ENCODE results near the gene ERGIC1.

ERGIC1 gene

GRCh38 chr5:172823840-172824362 is 10.2 kb upstream of the ERGIC1 start:
- no peak for DNase-seq (ENCODE audit: low read depth in 1 of 2, low spot score in 1 of 2)
- in situ Hi-C loops (cut with HindIII; ENCODE audit: low pct_unique_long_range_greater_than_20kb, low sequenced_read_pairs), result no loop called here
- TF ChIP-seq JUND (IDR thresholded peaks at IDR 0.05; ENCODE audit: low read depth), result no peak

GRCh38 chr5:172825610-172826204 is 8.3 kb upstream of the ERGIC1 start:
- in situ Hi-C loops (cut with HindIII; ENCODE audit: low pct_unique_long_range_greater_than_20kb, low sequenced_read_pairs), result no loop called here
- no peak for TF ChIP-seq JUND (IDR thresholded peaks at IDR 0.05; ENCODE audit: low read depth)
- DNase-seq (ENCODE audit: low read depth in 1 of 2, low spot score in 1 of 2), result no peak

- no peak for TF ChIP-seq JUND (IDR thresholded peaks at IDR 0.05; ENCODE audit: low read depth)
- in situ Hi-C loops (cut with HindIII; ENCODE audit: low pct_unique_long_range_greater_than_20kb, low sequenced_read_pairs), result no loop called here
- DNase-seq (ENCODE audit: low read depth in 1 of 2, low spot score in 1 of 2), result no peak
Measured at GRCh38 chr5:172827841-172828240, 6.2 kb upstream of the ERGIC1 start.

GRCh38 chr5:172828911-172829431 is 5.1 kb upstream of the ERGIC1 start:
- no peak for TF ChIP-seq JUND (IDR thresholded peaks at IDR 0.05; ENCODE audit: low read depth)
- no peak for DNase-seq (ENCODE audit: low read depth in 1 of 2, low spot score in 1 of 2)
- in situ Hi-C loops (cut with HindIII; ENCODE audit: low pct_unique_long_range_greater_than_20kb, low sequenced_read_pairs), result no loop called here

GRCh38 chr5:172830275-172830799 is 3.7 kb upstream of the ERGIC1 start:
- no peak for TF ChIP-seq JUND (IDR thresholded peaks at IDR 0.05; ENCODE audit: low read depth)
- no peak for DNase-seq (ENCODE audit: low read depth in 1 of 2, low spot score in 1 of 2)
- in situ Hi-C loops (cut with HindIII; ENCODE audit: low pct_unique_long_range_greater_than_20kb, low sequenced_read_pairs), result no loop called here

- TF ChIP-seq JUND (IDR thresholded peaks at IDR 0.05; ENCODE audit: low read depth), result no peak
- DNase-seq (ENCODE audit: low read depth in 1 of 2, low spot score in 1 of 2), result no peak
- in situ Hi-C loops (cut with HindIII; ENCODE audit: low pct_unique_long_range_greater_than_20kb, low sequenced_read_pairs), result no loop called here
Measured at GRCh38 chr5:172830876-172831662, 3.0 kb upstream of the ERGIC1 start.

- DNase-seq (ENCODE audit: low read depth in 1 of 2, low spot score in 1 of 2), result no peak
- in situ Hi-C loops (cut with HindIII; ENCODE audit: low pct_unique_long_range_greater_than_20kb, low sequenced_read_pairs), result no loop called here
- no peak for TF ChIP-seq JUND (IDR thresholded peaks at IDR 0.05; ENCODE audit: low read depth)
Measured at GRCh38 chr5:172832383-172833315, 1.4 kb upstream of the ERGIC1 start.

GRCh38 chr5:172833372-172833685 is 722 bp upstream of the ERGIC1 start:
- in situ Hi-C loops (cut with HindIII; ENCODE audit: low pct_unique_long_range_greater_than_20kb, low sequenced_read_pairs), result no loop called here
- no peak for TF ChIP-seq JUND (IDR thresholded peaks at IDR 0.05; ENCODE audit: low read depth)
- no peak for DNase-seq (ENCODE audit: low read depth in 1 of 2, low spot score in 1 of 2)

- DNase-seq (ENCODE audit: low read depth in 1 of 2, low spot score in 1 of 2), result no peak
- in situ Hi-C loops (cut with HindIII; ENCODE audit: low pct_unique_long_range_greater_than_20kb, low sequenced_read_pairs), result no loop called here
- no peak for TF ChIP-seq JUND (IDR thresholded peaks at IDR 0.05; ENCODE audit: low read depth)
Measured at GRCh38 chr5:172834415-172835289, 601 bp downstream of the ERGIC1 start.

- in situ Hi-C loops (cut with HindIII; ENCODE audit: low pct_unique_long_range_greater_than_20kb, low sequenced_read_pairs), result no loop called here
- no peak for DNase-seq (ENCODE audit: low read depth in 1 of 2, low spot score in 1 of 2)
- no peak for TF ChIP-seq JUND (IDR thresholded peaks at IDR 0.05; ENCODE audit: low read depth)
Measured at GRCh38 chr5:172835290-172835993, 1.4 kb downstream of the ERGIC1 start.

- in situ Hi-C loops (cut with HindIII; ENCODE audit: low pct_unique_long_range_greater_than_20kb, low sequenced_read_pairs), result no loop called here
- DNase-seq (ENCODE audit: low read depth in 1 of 2, low spot score in 1 of 2), result no peak
Measured at GRCh38 chr5:172835994-172836356, 1.9 kb downstream of the ERGIC1 start.

More at GRCh38 chr5:172835994-172836356, 1.9 kb downstream of the ERGIC1 start:
- TF ChIP-seq JUND (IDR thresholded peaks at IDR 0.05; ENCODE audit: low read depth), result no peak

All from T47D (cell line).